Calu3 (cell line): Measurements from ENCODE around the gene LILRB2. TPM values are rescaled to one million over a fixed set of nuclear protein-coding genes. Genes with fewer than 3 reads are reported as not detected.
A peak's percentile ranks its signal among the peaks of the same experiment; 100 is the strongest.

Source experiments
- BruUV-seq: library from RNA; stranded (reverse); fragments of 400-500 nt; replicated peaks from 2 replicates; lab custom pipeline; 2021; lab: Mats Ljungman, UMichigan
- CTCF ChIA-PET: fragments of 300-600 bp; sonication (Branson Sonifier 250); formaldehyde crosslinking; loops from one replicate; lab custom pipeline; 2022; ENCODE audit warnings: antibody characterized with exemption; lab: Charles Lee
- DNase-seq: peaks from one replicate; pipeline ENCODE4 v3.0.0; 2022
- H3K27ac Mint-ChIP-seq: one replicate; pipeline ENCODE4 v1.8.0; 2022; ENCODE audit warnings: mixed read lengths; ENCODE audit not compliant: unreplicated experiment
- H3K27me3 Mint-ChIP-seq: one replicate; pipeline ENCODE4 v1.8.0; 2022; ENCODE audit warnings: mixed read lengths; ENCODE audit not compliant: unreplicated experiment
- H3K36me3 Mint-ChIP-seq: one replicate; pipeline ENCODE4 v1.8.0; 2022; ENCODE audit warnings: mild to moderate bottlenecking, moderate library complexity, mixed read lengths; ENCODE audit not compliant: insufficient read depth, unreplicated experiment
- H3K4me1 Mint-ChIP-seq: one replicate; pipeline ENCODE4 v1.8.0; 2022; ENCODE audit warnings: mild to moderate bottlenecking, low read depth, mixed read lengths; ENCODE audit not compliant: unreplicated experiment
- H3K4me3 Mint-ChIP-seq: one replicate; pipeline ENCODE4 v1.8.0; 2022; ENCODE audit warnings: mild to moderate bottlenecking, low read depth, moderate library complexity, mixed read lengths; ENCODE audit not compliant: unreplicated experiment
- H3K9me3 Mint-ChIP-seq: one replicate; pipeline ENCODE4 v1.8.0; 2022; ENCODE audit warnings: low read depth, mixed read lengths; ENCODE audit not compliant: unreplicated experiment
- intact Hi-C: fragments of 100-400 bp; cut with micrococcal nuclease; formaldehyde crosslinking; loops from one replicate; pipeline ENCODE4 v1.10.0; 2022; ENCODE audit not compliant: unreplicated experiment
- total RNA-seq: library from RNA; stranded (reverse); gene quantifications from 2 replicates; pipeline ENCODE4 v1.2.3, GENCODE V29; 2022
- TF ChIP-seq, protein P1 (sequence below): fragments of 200-600 bp; IDR thresholded peaks from one replicate; pipeline ENCODE4 v1.8.0; 2022; ENCODE audit warnings: antibody characterized with exemption; ENCODE audit not compliant: unreplicated experiment

The LILRB2 gene
- total RNA-seq, 1 experiment from 2014 or later: not detected

DNA sequence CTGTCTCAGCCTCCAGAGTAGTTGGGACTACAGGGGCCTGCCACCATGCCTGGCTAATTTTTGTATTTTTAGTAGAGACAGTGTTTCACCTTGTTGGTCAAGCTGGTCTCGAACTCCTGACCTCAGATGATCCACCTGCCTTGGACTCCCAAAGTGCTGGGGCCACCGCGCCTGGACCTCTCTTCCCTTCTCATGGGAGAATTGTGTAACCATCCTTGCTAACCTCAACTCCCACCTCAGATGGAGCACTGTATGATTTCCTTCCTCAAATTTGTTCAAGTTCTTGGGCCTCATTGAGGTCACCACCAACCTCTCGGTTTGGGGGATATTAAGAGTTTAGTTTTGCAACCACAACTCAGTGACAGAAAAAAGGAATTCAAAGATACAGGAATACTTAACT lies 21.3 kb upstream of the LILRB2 start:
- no peak overlapping the region for H3K27ac Mint-ChIP-seq
- TF ChIP-seq, protein P1, sequence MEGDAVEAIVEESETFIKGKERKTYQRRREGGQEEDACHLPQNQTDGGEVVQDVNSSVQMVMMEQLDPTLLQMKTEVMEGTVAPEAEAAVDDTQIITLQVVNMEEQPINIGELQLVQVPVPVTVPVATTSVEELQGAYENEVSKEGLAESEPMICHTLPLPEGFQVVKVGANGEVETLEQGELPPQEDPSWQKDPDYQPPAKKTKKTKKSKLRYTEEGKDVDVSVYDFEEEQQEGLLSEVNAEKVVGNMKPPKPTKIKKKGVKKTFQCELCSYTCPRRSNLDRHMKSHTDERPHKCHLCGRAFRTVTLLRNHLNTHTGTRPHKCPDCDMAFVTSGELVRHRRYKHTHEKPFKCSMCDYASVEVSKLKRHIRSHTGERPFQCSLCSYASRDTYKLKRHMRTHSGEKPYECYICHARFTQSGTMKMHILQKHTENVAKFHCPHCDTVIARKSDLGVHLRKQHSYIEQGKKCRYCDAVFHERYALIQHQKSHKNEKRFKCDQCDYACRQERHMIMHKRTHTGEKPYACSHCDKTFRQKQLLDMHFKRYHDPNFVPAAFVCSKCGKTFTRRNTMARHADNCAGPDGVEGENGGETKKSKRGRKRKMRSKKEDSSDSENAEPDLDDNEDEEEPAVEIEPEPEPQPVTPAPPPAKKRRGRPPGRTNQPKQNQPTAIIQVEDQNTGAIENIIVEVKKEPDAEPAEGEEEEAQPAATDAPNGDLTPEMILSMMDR: no peak
- H3K4me3 Mint-ChIP-seq: no peak overlapping the region
- H3K9me3 Mint-ChIP-seq: peaks cover 5% of the 10 kb centered on the region
- no peak for DNase-seq
- no peaks in the 10 kb centered on the region for H3K36me3 Mint-ChIP-seq
- H3K4me1 Mint-ChIP-seq: no peaks in the 10 kb centered on the region
- BruUV-seq: no TSS peak
- intact Hi-C loops: no loop called here
- CTCF ChIA-PET: no interaction called here
- H3K27me3 Mint-ChIP-seq: peaks cover 98% of the 10 kb centered on the region

DNA sequence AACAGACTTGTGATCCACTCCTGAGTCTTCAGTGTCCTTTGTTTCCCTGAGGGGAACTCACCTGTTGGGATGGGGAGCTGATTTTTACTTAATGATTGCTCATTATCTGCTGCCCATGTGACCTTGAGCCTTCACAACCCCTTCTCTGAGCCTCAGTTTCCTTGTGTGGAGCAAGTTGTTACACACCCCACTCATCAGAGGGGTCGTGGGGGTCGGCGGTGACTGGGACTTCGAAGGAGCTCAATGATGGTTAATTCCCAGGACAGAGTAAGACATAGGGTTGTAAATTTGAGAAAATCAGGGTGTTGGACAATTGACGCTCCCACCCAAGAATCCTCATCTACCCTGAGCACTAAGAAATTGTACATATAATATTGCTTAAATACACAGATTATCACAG lies 18.6 kb upstream of the LILRB2 start:
- H3K27me3 Mint-ChIP-seq: peaks cover 94% of the 10 kb centered on the region
- H3K4me1 Mint-ChIP-seq: no peaks in the 10 kb centered on the region
- no peak overlapping the region for H3K4me3 Mint-ChIP-seq
- peak overlapping the region; percentile 38 for H3K27ac Mint-ChIP-seq
- CTCF ChIA-PET: interaction anchor here (0.5 kb wide), 1 partner anchor 101 kb away, joined by 5 read pairs; no protein-coding TSS in a partner anchor
- no TSS peak for BruUV-seq
- H3K9me3 Mint-ChIP-seq: no peaks in the 10 kb centered on the region
- intact Hi-C loops: no loop called here
- TF ChIP-seq, protein P1: no peak
- no peaks in the 10 kb centered on the region for H3K36me3 Mint-ChIP-seq
- DNase-seq: no peak

DNA sequence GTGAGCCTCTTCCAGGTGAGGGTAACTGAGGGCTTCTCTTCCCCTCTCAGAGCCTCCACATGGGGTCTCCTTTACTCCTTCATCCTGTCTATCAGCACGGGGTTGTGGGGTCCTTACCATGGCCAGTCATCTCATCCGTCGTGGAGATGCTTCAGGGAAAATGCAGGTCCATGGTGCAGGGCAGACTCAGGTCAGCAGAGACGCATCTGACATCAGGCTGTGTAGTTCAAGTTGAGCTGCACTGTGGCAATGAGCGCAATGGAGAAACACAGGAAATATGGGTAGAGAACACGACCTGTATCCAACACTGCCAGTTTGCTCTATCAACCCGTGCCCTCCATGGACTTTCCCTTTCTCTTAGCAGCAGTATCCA lies 18.2 kb upstream of the LILRB2 start:
- TF ChIP-seq, protein P1: no peak
- Mint-ChIP-seq H3K27me3 (peaks cover 94% of the 10 kb centered on the region), H3K36me3 (no peaks in the 10 kb centered on the region), H3K4me1 (no peaks in the 10 kb centered on the region), H3K4me3 (no peak overlapping the region), H3K27ac (no peak overlapping the region), H3K9me3 (no peaks in the 10 kb centered on the region)
- CTCF ChIA-PET: no interaction called here
- no peak for DNase-seq
- intact Hi-C loops: no loop called here
- BruUV-seq: no TSS peak

DNA sequence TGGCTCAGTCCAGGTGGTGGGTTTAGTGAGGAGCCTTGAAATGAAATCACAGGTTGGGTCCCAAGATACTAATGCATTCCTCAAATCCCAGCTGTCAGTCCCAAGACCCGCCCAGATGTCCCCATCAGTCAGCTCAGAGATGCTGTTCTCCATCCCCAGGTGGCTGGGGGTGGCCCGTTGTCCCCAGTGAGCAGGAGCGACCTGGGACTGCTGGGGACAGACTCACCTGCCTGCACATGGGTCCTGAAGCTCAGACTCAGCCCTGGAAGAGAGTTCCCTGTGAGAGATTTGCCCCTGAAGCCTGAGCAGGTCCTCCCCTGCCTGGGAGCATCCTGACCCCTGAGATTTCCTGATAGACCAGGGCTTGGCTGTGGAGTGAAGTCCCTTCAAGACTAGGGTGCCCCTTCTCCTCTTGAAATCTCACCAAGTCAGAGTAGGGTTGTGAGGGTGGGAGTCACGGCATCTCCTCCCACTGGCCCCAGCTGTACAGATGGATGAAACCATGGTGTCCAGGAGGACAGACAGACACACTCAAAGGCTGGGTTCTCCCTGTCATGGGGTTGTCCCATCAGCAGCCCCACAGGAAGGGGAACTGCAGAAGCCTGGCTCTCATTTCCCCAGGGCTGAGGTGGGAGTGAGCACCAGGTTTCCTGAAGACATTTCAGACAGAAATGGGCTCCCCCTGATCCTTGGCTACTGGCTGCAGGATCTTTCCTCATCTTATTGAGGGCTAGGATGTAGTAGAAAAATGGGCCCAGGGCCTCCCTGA lies 17.6 kb upstream of the LILRB2 start:
- H3K27me3 Mint-ChIP-seq: peaks cover 96% of the 10 kb centered on the region
- CTCF ChIA-PET: interaction anchor here (0.6 to 1.2 kb wide), 2 partner anchors 98 to 109 kb away, joined by 4 read pairs; partner anchors contain the start of gene MBOAT7
- H3K27ac Mint-ChIP-seq: no peak overlapping the region
- intact Hi-C loops: no loop called here
- no TSS peak for BruUV-seq
- no peak overlapping the region for H3K4me3 Mint-ChIP-seq
- no peaks in the 10 kb centered on the region for H3K4me1 Mint-ChIP-seq
- no peaks in the 10 kb centered on the region for H3K36me3 Mint-ChIP-seq
- TF ChIP-seq, protein P1: no peak
- no peak for DNase-seq
- H3K9me3 Mint-ChIP-seq: no peaks in the 10 kb centered on the region
